Endodermal cell (in vitro differentiated cells): ENCODE measurements around the gene CAMSAP1. TPM values are rescaled to one million over a fixed set of nuclear protein-coding genes. Genes with fewer than 3 reads are reported as not detected.
"Not testable (repeated sequence)": the region's sequence is repeated elsewhere in the genome, so short reads cannot be mapped to it uniquely, and the experiment has no call there.

Source experiments
- DNase-seq: peaks from one replicate; pipeline ENCODE4 v3.0.0-alpha.2; 2017
- H3K27ac ChIP-seq: 2 replicates; pipeline ENCODE4 v1.5.1; 2013; ENCODE audit warnings: mild to moderate bottlenecking, low read depth, low read length, moderate library complexity
- H3K27me3 ChIP-seq: 2 replicates; pipeline ENCODE4 v1.6.1; 2013; ENCODE audit warnings: mild to moderate bottlenecking, low read length, moderate library complexity; ENCODE audit not compliant: insufficient read depth, control insufficient read depth, poor library complexity, severe bottlenecking
- H3K36me3 ChIP-seq: 2 replicates; pipeline ENCODE4 v1.7.0; 2013; ENCODE audit warnings: mild to moderate bottlenecking, low read length, moderate library complexity; ENCODE audit not compliant: control insufficient read depth, insufficient read depth
- H3K4me1 ChIP-seq: one replicate; pipeline ENCODE4 v1.7.0; 2013; ENCODE audit warnings: low read length; ENCODE audit not compliant: control insufficient read depth, insufficient read depth
- H3K4me3 ChIP-seq: 2 replicates; pipeline ENCODE4 v1.5.1; 2013; ENCODE audit warnings: mild to moderate bottlenecking, low read length, moderate library complexity
- H3K9ac ChIP-seq: 2 replicates; pipeline ENCODE4 v1.6.1; 2013; ENCODE audit warnings: mild to moderate bottlenecking, low read length, moderate library complexity; ENCODE audit not compliant: poor library complexity, severe bottlenecking; ENCODE audit errors: extremely low read depth
- H3K9me3 ChIP-seq: 2 replicates; pipeline ENCODE4 v1.6.1; 2013; ENCODE audit warnings: mild to moderate bottlenecking, low read length, moderate library complexity; ENCODE audit not compliant: control insufficient read depth
- H3K27ac Mint-ChIP-seq: 2 replicates; pipeline ENCODE4 v1.8.0; 2020; ENCODE audit warnings: mixed read lengths
- H3K27me3 Mint-ChIP-seq: 2 replicates; pipeline ENCODE4 v1.8.0; 2021; ENCODE audit warnings: mild to moderate bottlenecking, mixed read lengths; ENCODE audit not compliant: insufficient read depth
- H3K36me3 Mint-ChIP-seq: 2 replicates; pipeline ENCODE4 v1.8.0; 2020; ENCODE audit warnings: low read depth, mixed read lengths
- H3K4me1 Mint-ChIP-seq: 2 replicates; pipeline ENCODE4 v1.8.0; 2020; ENCODE audit warnings: mixed read lengths
- H3K4me3 Mint-ChIP-seq: 2 replicates; pipeline ENCODE4 v1.8.0; 2020; ENCODE audit warnings: mild to moderate bottlenecking, moderate library complexity, mixed read lengths
- H3K9me3 Mint-ChIP-seq: 2 replicates; pipeline ENCODE4 v1.8.0; 2020; ENCODE audit warnings: mild to moderate bottlenecking, mixed read lengths
- CTCF ChIP-seq: fragments of 200-600 bp; sonication (generic); conservative IDR thresholded peaks from 2 replicates; pipeline ENCODE4 v1.5.0; 2021; ENCODE audit warnings: antibody characterized with exemption, mild to moderate bottlenecking
- WGBS, 2 experiments: methylation state at CpG; one replicate each; pipeline versions ENCODE4 v1.1.5 to v1.1.7; 2013; ENCODE audit warnings: missing lambda C conversion rate in 2 of 2, mixed read lengths in 1 of 2; ENCODE audit not compliant: insufficient coverage in 1 of 2, insufficient read length in 1 of 2; 5-methylcytosine and 5-hydroxymethylcytosine counted together
- total RNA-seq, 2 donors: library from RNA; stranded (reverse); fragmentation: NEBNext Ultra II Directional in 1 of 2; extraction: Animal tissue kit (Norgen Biotek cat#: 25700) in 1 of 2; gene quantifications; 2 replicates in 1 of 2; 3 replicates in 1 of 2; pipeline ENCODE4 v1.2.1, GENCODE V29; 2021

The CAMSAP1 gene
- total RNA-seq, 2 donors from 2014 or later, result 40.1 to 43.1 TPM

- not testable (repeated sequence) for H3K4me1 Mint-ChIP-seq, H3K27ac Mint-ChIP-seq, H3K9me3 ChIP-seq, DNase-seq, H3K27ac ChIP-seq, H3K27me3 ChIP-seq, H3K27me3 Mint-ChIP-seq, H3K4me3 ChIP-seq, H3K9ac ChIP-seq, H3K4me3 Mint-ChIP-seq, H3K9me3 Mint-ChIP-seq, H3K4me1 ChIP-seq
- peaks cover 32% of the 10 kb centered on the region for H3K36me3 ChIP-seq
- peaks cover 46% of the 10 kb centered on the region for H3K36me3 Mint-ChIP-seq
- WGBS, 2 experiments, result 50 to 95% methylated on average over 1 to 4 of the region's 4 CpGs
Measured at GRCh38 chr9:135950841-135951240, 43.5 kb upstream of the CAMSAP1 start.

GRCh38 chr9:135950135-135950682 lies 42.9 kb upstream of the CAMSAP1 start:
- Histone ChIP-seq H3K27me3 (no peaks in the 10 kb centered on the region), H3K9ac (no peak overlapping the region), H3K36me3 (peaks cover 39% of the 10 kb centered on the region), H3K4me3 (no peak overlapping the region), H3K9me3 (no peaks in the 10 kb centered on the region), H3K27ac (no peak overlapping the region), H3K4me1 (no peaks in the 10 kb centered on the region)
- DNase-seq, result no peak
- 93 to 94% methylated on average over 10 to 12 of the region's 12 CpGs for whole genome bisulfite sequencing, 2 experiments
- Mint-ChIP-seq H3K36me3 (peaks cover 52% of the 10 kb centered on the region), H3K27me3 (no peaks in the 10 kb centered on the region), H3K4me3 (no peak overlapping the region), H3K27ac (peak overlapping the region; percentile 30), H3K4me1 (no peaks in the 10 kb centered on the region), H3K9me3 (no peaks in the 10 kb centered on the region)
- TF ChIP-seq CTCF, result no peak

GRCh38 chr9:135949501-135950134 lies 42.3 kb upstream of the CAMSAP1 start:
- H3K4me1 Mint-ChIP-seq, result no peaks in the 10 kb centered on the region
- H3K9me3 ChIP-seq, result no peaks in the 10 kb centered on the region
- no peak for TF ChIP-seq CTCF
- H3K36me3 Mint-ChIP-seq, result peaks cover 56% of the 10 kb centered on the region
- DNase-seq, result no peak
- H3K27ac Mint-ChIP-seq, result peak overlapping the region; percentile 30
- no peaks in the 10 kb centered on the region for H3K27me3 Mint-ChIP-seq
- 95 to 98% methylated on average over 22 to 26 of the region's 26 CpGs for WGBS, 2 experiments
- H3K27ac ChIP-seq, result peak overlapping the region; percentile 17
- no peaks in the 10 kb centered on the region for H3K4me1 ChIP-seq
- peaks cover 37% of the 10 kb centered on the region for H3K36me3 ChIP-seq
- no peak overlapping the region for H3K4me3 ChIP-seq
- no peaks in the 10 kb centered on the region for H3K27me3 ChIP-seq
- no peak overlapping the region for H3K4me3 Mint-ChIP-seq
- no peaks in the 10 kb centered on the region for H3K9me3 Mint-ChIP-seq
- no peak overlapping the region for H3K9ac ChIP-seq
